LNCAP (cell line): Measurements from ENCODE around the gene DUSP3.

Experiments
- CTCF ChIP-seq: fragments of 450-650 bp; IDR thresholded peaks from 2 replicates; pipeline ENCODE4 v1.5.1; 2017; ENCODE audit warnings: mild to moderate bottlenecking

Gene DUSP3

GRCh38 chr17:43782913-43783680, 4.3 kb upstream of the DUSP3 start:
- TF ChIP-seq CTCF, result no peak

- no peak for TF ChIP-seq CTCF
Measured at GRCh38 chr17:43780135-43780534, 1.4 kb upstream of the DUSP3 start, which contains the start of gene CFAP97D1. CFAP97D1 (plus strand) TSS chr17:43780435; CDS start chr17:43780463, 28 bp downstream.

- TF ChIP-seq CTCF, result no peak; the same call in 1 of the 2 replicates
Measured at GRCh38 chr17:43779145-43780125, 658 bp upstream of the DUSP3 start.

- TF ChIP-seq CTCF, result no peak
Measured at GRCh38 chr17:43774304-43775250, 4.2 kb downstream of the DUSP3 start.

- TF ChIP-seq CTCF, result no peak
Measured at GRCh38 chr17:43772877-43773648, 5.7 kb downstream of the DUSP3 start.

GRCh38 chr17:43771463-43771862, 7.3 kb downstream of the DUSP3 start:
- no peak for TF ChIP-seq CTCF
